ENCODE data around the gene PPP4C.

PPP4C gene

GRCh38 chr16:30083216-30084055 is 7.6 kb downstream of the PPP4C start:
- no peaks in the 10 kb centered on the region for H3K9me3 ChIP-seq (ENCODE audit: low read depth, low read length)
- H3K27ac ChIP-seq: no peak overlapping the region
- TF ChIP-seq EZH2 (IDR thresholded peaks at IDR 0.05): no peak
- no peak for TF ChIP-seq POLR2AphosphoS5 (IDR thresholded peaks at IDR 0.05; ENCODE audit: borderline replicate concordance, low read depth, low read length)
- no peak for TF ChIP-seq FOXP2 (optimal IDR thresholded peaks at IDR 0.05; ENCODE audit: control extremely low read depth, extremely low read length, insufficient read depth)
- H3K9ac ChIP-seq (ENCODE audit: insufficient read length): no peak overlapping the region
- DNase-seq (ENCODE audit: low read depth, low spot score): no peak
- H3K36me3 ChIP-seq (ENCODE audit: insufficient read depth, low read length): peaks cover 62% of the 10 kb centered on the region
- H3K4me3 ChIP-seq: no peak overlapping the region

GRCh38 chr16:30084096-30084815 is 8.5 kb downstream of the PPP4C start:
- no peaks in the 10 kb centered on the region for H3K9me3 ChIP-seq (ENCODE audit: low read depth, low read length)
- H3K4me3 ChIP-seq: no peak overlapping the region
- no peak for TF ChIP-seq POLR2AphosphoS5 (IDR thresholded peaks at IDR 0.05; ENCODE audit: borderline replicate concordance, low read depth, low read length)
- no peak overlapping the region for H3K9ac ChIP-seq (ENCODE audit: insufficient read length)
- H3K27ac ChIP-seq: no peak overlapping the region
- no peak for DNase-seq (ENCODE audit: low read depth, low spot score)
- H3K36me3 ChIP-seq (ENCODE audit: insufficient read depth, low read length): peaks cover 56% of the 10 kb centered on the region

- H3K36me3 ChIP-seq (ENCODE audit: insufficient read depth, low read length): peaks cover 51% of the 10 kb centered on the region
- DNase-seq (ENCODE audit: low read depth, low spot score): no peak
- H3K9ac ChIP-seq (ENCODE audit: insufficient read length): no peak overlapping the region
- no peaks in the 10 kb centered on the region for H3K9me3 ChIP-seq (ENCODE audit: low read depth, low read length)
- H3K4me3 ChIP-seq: no peak overlapping the region
- TF ChIP-seq POLR2AphosphoS5 (IDR thresholded peaks at IDR 0.05; ENCODE audit: borderline replicate concordance, low read depth, low read length) (no peak), FOXP2 (optimal IDR thresholded peaks at IDR 0.05; ENCODE audit: control extremely low read depth, extremely low read length, insufficient read depth) (no peak), EZH2 (IDR thresholded peaks at IDR 0.05) (no peak)
- no peak overlapping the region for H3K27ac ChIP-seq
Observed at GRCh38 chr16:30084816-30085159, 9.0 kb downstream of the PPP4C start.

- Histone ChIP-seq H3K9ac (ENCODE audit: insufficient read length) (no peak overlapping the region), H3K9me3 (ENCODE audit: low read depth, low read length) (no peaks in the 10 kb centered on the region), H3K27ac (no peak overlapping the region), H3K4me3 (no peak overlapping the region), H3K36me3 (ENCODE audit: insufficient read depth, low read length) (peaks cover 47% of the 10 kb centered on the region)
- no peak for DNase-seq (ENCODE audit: low read depth, low spot score)
- TF ChIP-seq EZH2 (IDR thresholded peaks at IDR 0.05) (no peak), FOXP2 (optimal IDR thresholded peaks at IDR 0.05; ENCODE audit: control extremely low read depth, extremely low read length, insufficient read depth) (no peak), POLR2AphosphoS5 (IDR thresholded peaks at IDR 0.05; ENCODE audit: borderline replicate concordance, low read depth, low read length) (no peak)
Observed at GRCh38 chr16:30085247-30085646, 9.5 kb downstream of the PPP4C start.

GRCh38 chr16:30085820-30086219 is 10.0 kb downstream of the PPP4C start:
- Histone ChIP-seq H3K36me3 (ENCODE audit: insufficient read depth, low read length) (peaks cover 43% of the 10 kb centered on the region), H3K27ac (no peak overlapping the region), H3K9me3 (ENCODE audit: low read depth, low read length) (no peaks in the 10 kb centered on the region), H3K9ac (ENCODE audit: insufficient read length) (no peak overlapping the region), H3K4me3 (no peak overlapping the region)
- DNase-seq (ENCODE audit: low read depth, low spot score): no peak
- TF ChIP-seq POLR2AphosphoS5 (IDR thresholded peaks at IDR 0.05; ENCODE audit: borderline replicate concordance, low read depth, low read length): no peak
- TF ChIP-seq EZH2 (IDR thresholded peaks at IDR 0.05): no peak
- no peak for TF ChIP-seq FOXP2 (optimal IDR thresholded peaks at IDR 0.05; ENCODE audit: control extremely low read depth, extremely low read length, insufficient read depth)

- peaks cover 38% of the 10 kb centered on the region for H3K36me3 ChIP-seq (ENCODE audit: insufficient read depth, low read length)
- no peaks in the 10 kb centered on the region for H3K9me3 ChIP-seq (ENCODE audit: low read depth, low read length)
- no peak overlapping the region for H3K27ac ChIP-seq
- no peak for DNase-seq (ENCODE audit: low read depth, low spot score)
- no peak overlapping the region for H3K4me3 ChIP-seq
- H3K9ac ChIP-seq (ENCODE audit: insufficient read length): no peak overlapping the region
- no peak for TF ChIP-seq FOXP2 (optimal IDR thresholded peaks at IDR 0.05; ENCODE audit: control extremely low read depth, extremely low read length, insufficient read depth)
- no peak for TF ChIP-seq POLR2AphosphoS5 (IDR thresholded peaks at IDR 0.05; ENCODE audit: borderline replicate concordance, low read depth, low read length)
- TF ChIP-seq EZH2 (IDR thresholded peaks at IDR 0.05): no peak
Observed at GRCh38 chr16:30086291-30087140, 10.7 kb downstream of the PPP4C start.

GRCh38 chr16:30087181-30087898 is 11.5 kb downstream of the PPP4C start:
- Histone ChIP-seq H3K27ac (no peak overlapping the region), H3K9me3 (ENCODE audit: low read depth, low read length) (no peaks in the 10 kb centered on the region), H3K36me3 (ENCODE audit: insufficient read depth, low read length) (peaks cover 33% of the 10 kb centered on the region; the same call in 1 of the 2 replicates), H3K9ac (ENCODE audit: insufficient read length) (no peak overlapping the region), H3K4me3 (no peak overlapping the region)
- no peak for TF ChIP-seq EZH2 (IDR thresholded peaks at IDR 0.05)
- TF ChIP-seq POLR2AphosphoS5 (IDR thresholded peaks at IDR 0.05; ENCODE audit: borderline replicate concordance, low read depth, low read length): no peak
- no peak for TF ChIP-seq FOXP2 (optimal IDR thresholded peaks at IDR 0.05; ENCODE audit: control extremely low read depth, extremely low read length, insufficient read depth)
- no peak for DNase-seq (ENCODE audit: low read depth, low spot score)
